Right atrium auricular region (tissue), 2 donors: Measurements from ENCODE around the gene C4orf36. TPM values are rescaled to one million over a fixed set of nuclear protein-coding genes. Genes with fewer than 3 reads are reported as not detected.

Experiments
- DNase-seq: peaks from one replicate; pipeline ENCODE4 v3.0.0-alpha.2; 2019; ENCODE audit warnings: low spot score
- H3K27ac ChIP-seq, 2 donors: fragments of 200-600 bp; sonication (generic); 1 replicate in 1 of 2; 2 replicates in 1 of 2; pipeline ENCODE4 v1.5.1; 2016 to 2019
- H3K27me3 ChIP-seq, 2 donors: fragments of 200-600 bp; sonication (generic); one replicate each; pipeline versions ENCODE4 v1.5.1 to v1.6.0; 2017 to 2019
- H3K36me3 ChIP-seq: fragments of 200-600 bp; sonication (generic); one replicate; pipeline ENCODE4 v1.5.1; 2016
- H3K4me1 ChIP-seq, 2 donors: fragments of 200-600 bp; sonication (generic); one replicate each; pipeline versions ENCODE4 v1.5.1 to v1.6.0; 2017 to 2019
- H3K4me3 ChIP-seq, 2 donors: fragments of 200-600 bp; sonication (generic); 1 replicate in 1 of 2; 2 replicates in 1 of 2; pipeline ENCODE4 v1.5.1; 2017 to 2019; ENCODE audit warnings: mild to moderate bottlenecking in 1 of 2, moderate library complexity in 1 of 2
- H3K9me3 ChIP-seq, 2 donors: fragments of 200-600 bp; sonication (generic); one replicate each; pipeline ENCODE4 v1.5.1; 2019
- CTCF ChIP-seq, 2 donors: fragments of 200-600 bp; sonication (generic); IDR thresholded peaks; one replicate each; pipeline ENCODE4 v1.5.1; 2019; ENCODE audit warnings: antibody characterized with exemption in 2 of 2
- total RNA-seq, 2 donors: library from RNA; depleted of rRNA; stranded (reverse); fragments of >200 nt; gene quantifications; one replicate each; pipeline ENCODE4 v1.1.0, GENCODE V29; 2016

C4orf36 gene
- total RNA-seq, 2 donors from 2014 or later: not detected

GRCh38 chr4:86837691-86838503 lies 54.3 kb downstream of the C4orf36 start:
- H3K4me1 ChIP-seq: no peaks in the 10 kb centered on the region
- no peak for TF ChIP-seq CTCF (IDR thresholded peaks at IDR 0.05)
- H3K27ac ChIP-seq: no peak overlapping the region

GRCh38 chr4:86835677-86836076 lies 56.5 kb downstream of the C4orf36 start:
- H3K4me3 ChIP-seq: no peak overlapping the region
- no peak for TF ChIP-seq CTCF (IDR thresholded peaks at IDR 0.05)
- H3K36me3 ChIP-seq: no peaks in the 10 kb centered on the region
- no peaks in the 10 kb centered on the region for H3K4me1 ChIP-seq
- no peaks in the 10 kb centered on the region for H3K27me3 ChIP-seq
- no peak for DNase-seq
- no peaks in the 10 kb centered on the region for H3K9me3 ChIP-seq
- H3K27ac ChIP-seq: no peak overlapping the region

More at GRCh38 chr4:86837691-86838503, 54.3 kb downstream of the C4orf36 start:
- no peaks in the 10 kb centered on the region for H3K36me3 ChIP-seq
- no peak overlapping the region for H3K4me3 ChIP-seq
- H3K9me3 ChIP-seq: no peaks in the 10 kb centered on the region
- H3K27me3 ChIP-seq: no peaks in the 10 kb centered on the region
- DNase-seq: no peak

DNA sequence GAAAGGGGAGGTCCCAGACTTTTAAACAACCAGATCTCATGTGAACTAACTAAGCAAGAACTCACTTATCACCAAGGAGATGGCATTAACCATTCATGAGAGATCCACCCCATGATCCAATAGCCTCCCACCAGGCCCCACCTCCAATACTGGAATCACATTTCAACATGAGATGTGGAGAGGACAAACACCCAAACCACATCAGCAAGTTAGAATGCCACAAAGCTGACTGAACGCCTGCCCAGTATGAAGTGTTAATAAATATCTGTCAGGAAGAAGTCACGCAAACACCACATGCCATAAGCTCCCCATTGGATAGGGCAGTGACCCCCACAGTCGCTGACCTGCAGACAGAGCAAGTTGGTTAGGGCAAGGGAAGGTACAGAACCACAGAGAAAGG lies 57.3 kb downstream of the C4orf36 start:
- Histone ChIP-seq H3K4me1 (no peaks in the 10 kb centered on the region), H3K4me3 (no peak overlapping the region), H3K36me3 (no peaks in the 10 kb centered on the region), H3K9me3 (no peaks in the 10 kb centered on the region), H3K27me3 (no peaks in the 10 kb centered on the region), H3K27ac (no peak overlapping the region)
- DNase-seq: no peak
- TF ChIP-seq CTCF (IDR thresholded peaks at IDR 0.05): no peak

GRCh38 chr4:86833615-86834014 lies 58.6 kb downstream of the C4orf36 start:
- H3K4me3 ChIP-seq: no peak overlapping the region
- H3K27ac ChIP-seq: no peak overlapping the region
- no peak for TF ChIP-seq CTCF (IDR thresholded peaks at IDR 0.05)
- no peak for DNase-seq
- no peaks in the 10 kb centered on the region for H3K27me3 ChIP-seq
- H3K36me3 ChIP-seq: no peaks in the 10 kb centered on the region
- no peaks in the 10 kb centered on the region for H3K4me1 ChIP-seq
- no peaks in the 10 kb centered on the region for H3K9me3 ChIP-seq

GRCh38 chr4:86831262-86832130 lies 60.7 kb downstream of the C4orf36 start:
- Histone ChIP-seq H3K4me1 (no peaks in the 10 kb centered on the region), H3K27ac (no peak overlapping the region), H3K4me3 (no peak overlapping the region), H3K27me3 (no peaks in the 10 kb centered on the region), H3K9me3 (no peaks in the 10 kb centered on the region), H3K36me3 (no peaks in the 10 kb centered on the region)
- TF ChIP-seq CTCF (IDR thresholded peaks at IDR 0.05): no peak
- DNase-seq: no peak

Other genes with a start within 250 kb of the C4orf36 start
- gene SLC10A6, start 43.0 kb downstream of the C4orf36 start, total RNA-seq: 1 to 10 TPM; 1.3 to 1.7 TPM
- gene AFF1, start 42.6 kb upstream of the C4orf36 start, total RNA-seq: 10 to 100 TPM; 59.2 to 73.5 TPM